NCI-H2196 (cell line): ENCODE measurements around the gene TLR8.

ENCODE experiments used
- DNase-seq: peaks from one replicate; lab custom pipeline; 2025; ENCODE audit not compliant: unreplicated experiment; lab: John Stamatoyannopoulos, UW

TLR8 gene

DNA sequence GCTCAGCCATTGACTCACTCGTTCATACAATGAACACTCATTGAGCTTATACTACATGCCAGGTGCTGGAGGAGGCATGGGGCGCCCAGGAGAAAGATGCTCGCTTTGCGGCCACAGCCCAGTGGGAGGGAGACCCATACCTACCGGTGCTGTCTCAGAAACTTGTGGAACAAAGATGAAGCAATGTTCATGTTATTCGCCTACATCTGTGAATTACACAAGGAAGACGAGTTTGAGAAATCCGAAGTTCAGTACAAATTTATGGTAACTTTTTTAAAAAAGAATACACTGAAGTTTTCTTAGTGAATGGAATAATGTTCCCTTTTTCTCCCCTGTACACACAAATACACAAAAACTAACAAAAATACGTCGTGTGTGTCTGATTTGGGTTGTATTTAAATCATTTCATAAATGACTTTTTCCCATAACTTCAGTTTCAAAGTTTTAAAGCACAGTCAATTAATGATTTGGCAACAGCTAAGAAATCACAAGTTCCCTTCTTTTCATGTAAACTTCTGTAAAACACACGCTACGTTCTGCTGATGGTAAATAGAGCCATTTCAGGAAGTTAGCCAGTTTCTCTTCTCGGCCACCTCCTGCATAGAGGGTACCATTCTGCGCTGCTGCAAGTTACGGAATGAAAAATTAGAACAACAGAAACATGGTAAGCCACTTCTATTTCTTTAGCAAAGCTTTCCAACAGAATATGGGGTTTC is at the start of gene TLR8:
Gene TLR8, plus strand, starts transcription at position 575 of the 716 bp plus-strand sequence. Its CDS starts 87 bp downstream, at position 662.
- no peak for DNase-seq

DNA sequence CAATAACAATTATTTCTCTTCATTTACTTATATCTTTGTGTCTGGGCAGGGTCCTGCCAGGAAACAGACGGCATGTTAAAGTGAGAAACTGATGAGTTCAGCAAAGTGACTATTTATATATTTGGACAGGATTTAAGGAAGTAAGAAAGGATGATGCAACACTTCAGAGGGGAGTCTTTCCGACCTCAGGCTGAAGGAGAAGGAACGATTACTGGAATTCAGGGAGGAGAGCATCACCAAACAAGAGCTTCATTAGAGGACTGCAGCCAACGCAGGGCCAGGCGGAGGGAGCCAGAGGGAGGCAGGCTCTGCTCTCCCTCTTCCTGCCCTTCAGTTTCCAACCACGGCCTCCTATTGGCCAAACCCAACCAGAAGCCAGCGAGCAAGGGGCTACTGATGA is 41.1 kb upstream of the TLR8 start:
- DNase-seq = no peak

DNA sequence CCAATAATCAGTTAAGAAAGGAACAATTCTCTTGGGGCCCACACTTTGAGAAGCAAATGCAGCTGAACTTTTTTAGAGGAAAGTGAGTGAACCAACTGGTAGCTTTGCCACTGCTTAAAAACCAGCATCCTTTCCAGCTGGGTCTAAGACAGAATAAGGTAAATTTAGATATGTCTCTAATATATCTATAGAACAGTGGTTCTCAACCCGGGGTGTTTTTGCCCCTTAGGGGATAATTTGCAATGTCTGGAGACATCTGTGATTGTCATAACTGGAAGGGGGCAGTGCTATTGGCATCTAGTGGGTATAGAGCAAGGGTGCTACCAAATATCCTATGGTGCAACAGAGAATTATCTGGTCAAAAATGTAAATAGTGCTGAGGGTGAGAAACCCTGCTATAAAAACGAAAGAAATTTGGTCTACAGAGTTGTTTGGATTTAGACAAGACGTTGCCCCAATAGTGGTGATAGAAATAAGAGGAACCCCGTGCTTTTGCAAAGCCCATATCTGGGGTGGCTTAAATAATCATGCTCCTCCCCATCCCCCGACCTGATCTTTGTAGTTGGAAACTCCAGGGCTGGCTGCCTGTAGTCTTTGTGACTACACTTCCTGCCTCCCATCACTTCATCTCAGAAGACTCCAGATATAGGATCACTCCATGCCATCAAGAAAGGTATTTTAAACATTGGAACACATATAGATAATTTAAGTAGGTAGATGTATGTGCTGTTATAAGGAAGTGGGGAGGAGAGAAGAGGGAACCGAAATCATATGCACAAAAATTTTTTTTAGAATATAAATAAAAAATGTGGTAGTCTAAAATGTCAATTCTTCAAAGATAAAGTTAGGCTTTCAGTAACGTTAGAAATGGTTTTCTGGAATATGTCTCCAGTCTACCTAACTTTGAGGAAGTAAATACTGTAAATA is 39.7 kb upstream of the TLR8 start, which contains the start of gene TLR7:
Gene TLR7, plus strand, starts transcription at position 622 of the 927 bp plus-strand sequence. CDS start 507 bp downstream, outside the sequence.
- no peak for DNase-seq

DNA sequence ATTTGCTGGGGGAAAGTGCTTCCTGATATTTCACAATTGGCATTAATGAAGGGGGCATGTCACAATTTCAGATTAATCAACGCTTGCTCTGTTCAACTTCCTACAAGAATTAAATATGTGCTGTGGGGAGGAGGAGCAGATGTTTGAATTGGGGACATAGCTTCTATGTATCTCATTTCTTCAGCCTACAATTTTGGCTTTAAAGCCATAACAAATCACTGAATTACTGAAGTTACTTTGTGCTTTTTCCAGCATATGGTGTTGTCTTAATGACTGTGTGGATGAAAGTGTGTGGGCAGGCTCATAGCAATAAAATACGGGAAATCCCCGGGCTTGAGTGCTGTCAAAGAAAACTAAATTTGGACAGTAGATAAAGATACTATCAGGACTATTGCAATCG is 38.7 kb upstream of the TLR8 start:
- DNase-seq = no peak

DNA sequence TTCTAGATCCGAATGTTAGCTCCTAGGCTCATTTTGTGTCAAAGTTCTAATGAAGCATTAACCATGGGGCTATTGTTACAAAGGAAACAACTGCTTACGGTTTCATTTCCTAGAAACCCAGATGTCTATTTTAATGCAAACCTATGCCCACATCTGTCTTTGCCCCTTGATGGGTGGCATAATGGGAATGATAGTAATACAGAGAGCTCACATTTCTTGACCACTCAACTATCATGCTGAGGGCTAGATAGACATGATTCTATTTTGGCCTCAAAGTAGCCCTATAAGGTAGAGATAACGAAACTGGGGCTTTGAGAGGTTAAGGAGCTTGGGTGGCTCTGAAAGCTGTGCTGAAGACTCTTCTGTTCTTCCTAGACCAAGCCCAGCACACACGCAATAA is 37.7 kb upstream of the TLR8 start:
- DNase-seq = no peak

DNA sequence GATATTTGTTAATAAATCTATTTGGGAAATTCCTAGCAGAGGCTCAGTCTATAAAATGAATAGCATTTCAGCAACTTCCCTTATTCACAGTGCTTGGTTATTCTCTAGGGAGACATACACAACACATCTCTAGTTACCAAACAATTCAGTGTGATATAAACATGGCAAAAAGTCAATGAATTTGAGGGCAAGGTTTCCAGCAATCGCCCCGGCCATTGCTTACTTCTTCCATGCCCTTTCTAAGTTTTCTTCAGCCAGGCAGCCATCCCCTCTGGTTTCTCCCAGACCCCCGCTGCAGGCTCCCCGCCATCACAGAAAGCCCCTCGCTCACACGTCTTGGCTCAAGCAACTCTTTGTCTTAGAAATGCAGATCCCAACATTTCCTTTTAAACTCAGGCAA is 35.2 kb upstream of the TLR8 start:
- DNase-seq = no peak

DNA sequence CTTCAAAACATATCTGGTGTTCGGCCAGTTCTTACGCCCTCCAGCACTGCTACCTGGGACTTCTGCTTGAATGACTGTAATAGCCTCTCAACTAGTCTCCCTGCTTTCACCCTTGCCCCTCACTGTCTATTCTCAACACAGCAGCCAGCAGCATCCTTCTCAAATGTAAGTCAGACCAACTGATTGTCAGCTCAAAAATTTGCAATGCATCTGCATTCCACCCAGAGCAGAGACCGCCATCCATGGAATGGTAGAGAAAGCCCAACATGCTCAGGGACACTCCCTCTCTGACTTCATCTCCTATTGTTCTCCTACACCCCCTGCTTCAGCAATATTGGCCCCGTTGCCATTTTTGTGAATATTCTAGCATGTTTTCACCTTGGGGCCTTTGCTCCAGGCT is 33.7 kb upstream of the TLR8 start:
- DNase-seq = no peak

DNA sequence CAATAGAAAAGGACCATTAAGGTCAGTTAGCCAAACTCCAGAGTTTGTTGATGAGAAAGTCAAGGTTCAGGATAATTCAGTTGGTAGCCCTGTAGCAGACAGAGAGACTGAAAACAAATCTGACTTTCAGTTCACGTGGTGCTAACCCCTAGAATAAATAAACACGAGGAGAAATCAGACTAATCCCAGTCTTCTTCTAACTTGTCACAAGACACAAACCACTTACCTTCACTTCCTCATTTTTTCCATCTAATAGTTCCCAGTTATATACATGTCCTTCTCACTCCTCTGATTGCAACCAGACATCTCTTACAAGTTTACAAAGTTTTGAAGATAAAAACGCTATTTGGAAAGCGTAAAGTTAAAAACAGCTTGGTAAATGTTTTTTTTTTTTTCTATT is 31.8 kb upstream of the TLR8 start:
- DNase-seq = no peak

DNA sequence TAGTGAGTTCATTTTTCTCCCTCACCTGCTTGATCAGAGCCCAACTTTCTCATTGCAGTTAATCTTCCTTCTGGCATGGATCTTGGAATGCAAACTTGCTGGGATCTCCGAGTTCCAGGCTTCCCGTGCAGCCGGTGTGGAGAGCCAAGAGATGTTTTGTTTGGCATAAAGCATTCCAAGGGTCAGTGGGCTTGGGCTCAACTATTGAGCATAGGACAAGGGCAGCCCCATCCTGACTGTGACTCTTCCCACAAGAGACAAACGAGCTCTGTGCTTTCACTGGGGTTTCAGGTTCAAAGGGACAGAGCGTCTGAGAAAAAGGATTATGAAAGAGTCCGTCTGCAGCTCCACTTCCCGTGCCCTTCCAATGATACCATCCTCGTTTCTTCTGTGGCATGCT is 29.0 kb upstream of the TLR8 start:
- DNase-seq = no peak

DNA sequence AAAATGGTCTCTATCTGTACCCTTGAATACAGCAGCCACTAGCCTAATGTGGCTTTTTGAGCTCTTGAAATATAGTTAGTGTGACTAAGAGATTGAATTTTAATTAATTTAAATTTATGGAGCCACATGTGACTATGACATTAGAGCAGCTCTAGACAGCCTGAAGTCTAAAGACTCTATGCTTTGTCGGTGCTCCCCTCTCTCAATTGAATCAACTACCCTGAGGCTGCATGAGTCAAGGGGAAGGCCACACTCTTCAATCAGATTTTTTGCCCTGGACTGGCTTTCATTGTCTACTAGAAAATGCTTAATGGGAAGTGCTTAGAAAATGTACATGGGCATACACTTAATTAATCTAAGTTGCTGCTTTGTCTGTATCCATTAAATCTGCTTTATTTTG is 27.9 kb upstream of the TLR8 start:
- no peak for DNase-seq

DNA sequence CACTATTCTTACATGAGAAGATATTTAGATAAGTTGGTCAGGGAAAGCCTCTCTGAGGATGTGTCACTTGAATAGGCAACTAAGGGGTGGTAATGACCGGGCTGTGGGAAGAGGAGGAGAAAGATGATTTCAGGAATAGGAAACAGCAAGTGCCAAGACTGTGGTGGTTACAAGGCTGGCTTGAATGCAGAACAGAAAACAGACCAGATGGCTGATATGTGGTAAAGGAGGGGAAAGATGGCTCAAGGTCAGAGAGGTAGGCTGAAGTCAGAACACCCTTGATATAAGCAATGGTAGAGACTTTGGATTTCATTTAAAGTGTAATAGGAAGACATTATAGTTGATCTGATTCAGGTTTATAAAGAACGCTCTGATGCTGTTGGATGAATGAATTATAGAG is 24.5 kb upstream of the TLR8 start:
- DNase-seq = no peak

DNA sequence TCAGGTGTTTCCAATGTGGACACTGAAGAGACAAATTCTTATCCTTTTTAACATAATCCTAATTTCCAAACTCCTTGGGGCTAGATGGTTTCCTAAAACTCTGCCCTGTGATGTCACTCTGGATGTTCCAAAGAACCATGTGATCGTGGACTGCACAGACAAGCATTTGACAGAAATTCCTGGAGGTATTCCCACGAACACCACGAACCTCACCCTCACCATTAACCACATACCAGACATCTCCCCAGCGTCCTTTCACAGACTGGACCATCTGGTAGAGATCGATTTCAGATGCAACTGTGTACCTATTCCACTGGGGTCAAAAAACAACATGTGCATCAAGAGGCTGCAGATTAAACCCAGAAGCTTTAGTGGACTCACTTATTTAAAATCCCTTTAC is 20.9 kb upstream of the TLR8 start:
- no peak for DNase-seq

DNA sequence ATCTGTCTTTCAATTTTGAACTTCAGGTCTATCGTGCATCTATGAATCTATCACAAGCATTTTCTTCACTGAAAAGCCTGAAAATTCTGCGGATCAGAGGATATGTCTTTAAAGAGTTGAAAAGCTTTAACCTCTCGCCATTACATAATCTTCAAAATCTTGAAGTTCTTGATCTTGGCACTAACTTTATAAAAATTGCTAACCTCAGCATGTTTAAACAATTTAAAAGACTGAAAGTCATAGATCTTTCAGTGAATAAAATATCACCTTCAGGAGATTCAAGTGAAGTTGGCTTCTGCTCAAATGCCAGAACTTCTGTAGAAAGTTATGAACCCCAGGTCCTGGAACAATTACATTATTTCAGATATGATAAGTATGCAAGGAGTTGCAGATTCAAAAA is 19.9 kb upstream of the TLR8 start:
- DNase-seq = no peak

DNA sequence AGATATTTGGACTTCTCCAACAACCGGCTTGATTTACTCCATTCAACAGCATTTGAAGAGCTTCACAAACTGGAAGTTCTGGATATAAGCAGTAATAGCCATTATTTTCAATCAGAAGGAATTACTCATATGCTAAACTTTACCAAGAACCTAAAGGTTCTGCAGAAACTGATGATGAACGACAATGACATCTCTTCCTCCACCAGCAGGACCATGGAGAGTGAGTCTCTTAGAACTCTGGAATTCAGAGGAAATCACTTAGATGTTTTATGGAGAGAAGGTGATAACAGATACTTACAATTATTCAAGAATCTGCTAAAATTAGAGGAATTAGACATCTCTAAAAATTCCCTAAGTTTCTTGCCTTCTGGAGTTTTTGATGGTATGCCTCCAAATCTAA is 19.3 kb upstream of the TLR8 start:
- no peak for DNase-seq

DNA sequence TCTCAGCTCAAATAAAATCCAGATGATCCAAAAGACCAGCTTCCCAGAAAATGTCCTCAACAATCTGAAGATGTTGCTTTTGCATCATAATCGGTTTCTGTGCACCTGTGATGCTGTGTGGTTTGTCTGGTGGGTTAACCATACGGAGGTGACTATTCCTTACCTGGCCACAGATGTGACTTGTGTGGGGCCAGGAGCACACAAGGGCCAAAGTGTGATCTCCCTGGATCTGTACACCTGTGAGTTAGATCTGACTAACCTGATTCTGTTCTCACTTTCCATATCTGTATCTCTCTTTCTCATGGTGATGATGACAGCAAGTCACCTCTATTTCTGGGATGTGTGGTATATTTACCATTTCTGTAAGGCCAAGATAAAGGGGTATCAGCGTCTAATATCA is 18.7 kb upstream of the TLR8 start:
- DNase-seq = no peak

DNA sequence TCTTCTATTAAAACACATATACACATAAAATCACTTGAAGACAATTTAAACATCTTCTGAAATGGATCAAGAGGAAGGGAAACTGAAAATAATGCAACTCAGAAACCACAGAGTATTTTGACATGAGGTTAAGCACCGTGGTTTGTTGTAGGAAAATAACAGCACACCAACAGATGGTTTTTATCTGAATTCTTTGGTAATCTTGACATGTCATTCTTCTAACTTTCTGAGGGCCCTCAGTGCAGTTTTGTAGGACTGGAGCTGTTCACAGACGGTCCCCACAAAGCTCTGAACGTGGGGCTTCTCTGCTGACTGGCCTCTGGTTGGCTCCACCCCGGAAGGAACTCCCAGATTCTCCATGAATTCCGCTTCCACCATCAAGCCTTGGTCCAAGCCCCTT is 16.0 kb upstream of the TLR8 start:
- DNase-seq = no peak

DNA sequence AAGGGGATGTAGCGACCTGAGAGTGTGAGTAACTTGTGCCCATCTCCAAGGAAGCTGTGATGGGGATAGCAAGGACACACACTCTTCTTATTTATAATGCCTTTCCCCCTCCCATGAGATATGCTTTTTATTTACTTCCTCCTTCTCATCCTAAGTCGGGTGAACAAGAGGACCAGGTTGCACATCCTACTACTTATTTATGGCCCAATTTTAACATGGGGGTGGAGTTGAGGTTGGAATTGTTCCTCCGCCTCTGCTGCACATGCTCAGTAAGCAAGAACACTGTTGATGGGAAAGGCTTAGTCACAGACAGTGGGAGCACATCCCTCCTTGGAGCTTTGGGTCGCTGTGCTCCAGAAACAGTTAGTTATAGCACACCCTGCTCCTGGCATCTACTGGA is 15.2 kb upstream of the TLR8 start:
- DNase-seq = no peak

DNA sequence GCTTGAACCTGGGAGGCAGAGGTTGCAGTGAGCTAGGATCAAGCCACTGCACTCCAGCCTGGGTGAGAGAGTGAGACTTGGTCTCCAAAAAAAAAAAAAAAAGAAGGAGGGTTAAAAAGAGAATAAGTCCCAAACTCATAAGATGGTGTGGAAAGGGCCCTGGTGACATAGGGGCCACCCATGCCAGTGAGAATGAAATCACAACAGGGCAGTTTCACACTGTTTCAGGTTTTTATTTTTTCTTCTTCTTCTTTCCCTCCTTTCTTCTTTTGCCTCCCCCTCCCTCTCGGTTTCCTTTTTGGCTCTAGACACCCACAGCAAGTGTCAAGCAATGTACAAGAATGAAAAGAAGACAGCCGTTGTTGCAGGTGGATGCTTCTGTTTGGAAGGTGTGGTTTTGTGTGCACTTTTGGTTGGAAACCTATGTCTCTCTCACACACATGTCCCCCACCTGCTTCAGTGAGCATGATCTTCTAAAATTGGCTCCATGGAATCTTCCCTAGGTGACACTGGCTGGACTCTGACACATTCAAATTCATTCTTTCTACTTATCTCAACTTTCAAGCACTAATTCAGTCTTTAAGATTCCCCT is 14.4 kb upstream of the TLR8 start:
- DNase-seq = no peak

DNA sequence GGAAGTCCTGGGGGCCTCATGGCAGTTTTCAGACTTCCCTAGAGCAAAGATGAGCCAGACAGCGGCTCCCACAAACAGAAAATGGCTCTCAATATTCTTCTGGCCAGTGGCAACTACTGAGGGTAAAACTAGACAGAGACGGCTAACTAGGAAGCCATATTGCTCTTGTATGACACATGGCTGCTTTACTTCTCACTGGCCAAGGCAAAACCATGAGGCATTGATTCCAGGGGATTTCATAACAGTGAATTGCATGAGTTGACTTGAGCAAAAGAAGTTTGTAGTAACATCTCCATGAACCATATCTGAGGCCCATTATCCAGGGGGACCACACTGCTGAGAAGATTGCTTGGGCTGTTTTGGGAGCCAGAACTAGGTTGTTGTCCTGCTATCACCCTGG is 13.7 kb upstream of the TLR8 start:
- no peak for DNase-seq

DNA sequence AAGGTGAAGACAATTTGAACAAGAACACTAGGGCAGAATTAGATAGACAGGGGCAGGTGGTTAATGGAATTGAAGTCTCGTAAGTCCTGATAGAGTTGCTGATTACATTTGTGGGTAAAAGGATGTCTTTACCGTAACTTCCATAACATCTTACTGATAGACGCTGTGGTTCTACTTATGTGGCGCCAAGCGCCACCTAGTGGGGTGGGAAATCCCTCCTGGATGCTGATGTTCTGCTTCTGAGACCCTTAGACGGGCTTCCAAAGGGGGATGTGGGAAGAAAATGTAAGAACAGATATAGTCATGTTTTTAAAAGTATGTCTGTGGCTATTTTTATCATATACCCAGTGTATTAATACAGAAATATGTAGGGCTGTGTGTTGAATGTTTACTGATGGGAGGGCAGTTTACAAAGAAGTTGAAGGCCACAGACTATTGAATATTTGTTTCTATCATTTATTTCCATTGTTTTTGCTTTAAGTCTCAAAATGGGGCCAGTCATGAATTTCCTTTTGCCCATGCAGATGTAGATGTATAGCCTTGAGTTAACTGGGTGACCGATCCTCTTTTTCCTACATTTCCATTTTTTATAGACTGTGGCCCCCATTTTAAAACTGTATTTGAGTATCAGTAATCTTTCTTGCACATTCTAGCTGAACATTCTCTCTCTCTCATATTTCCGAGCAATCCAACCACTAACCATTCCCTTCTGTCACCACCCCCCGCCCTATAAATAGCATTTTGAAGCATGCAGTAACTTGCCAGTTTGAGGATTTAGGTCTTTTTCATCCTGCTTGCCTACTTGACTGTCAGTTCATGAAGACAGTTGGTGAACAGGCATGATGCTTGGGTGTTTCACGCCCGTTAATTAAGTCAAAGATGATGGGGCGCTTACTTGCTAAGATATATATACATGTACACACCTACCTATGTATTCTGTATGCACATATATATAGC is 12.1 kb upstream of the TLR8 start:
- no peak for DNase-seq

DNA sequence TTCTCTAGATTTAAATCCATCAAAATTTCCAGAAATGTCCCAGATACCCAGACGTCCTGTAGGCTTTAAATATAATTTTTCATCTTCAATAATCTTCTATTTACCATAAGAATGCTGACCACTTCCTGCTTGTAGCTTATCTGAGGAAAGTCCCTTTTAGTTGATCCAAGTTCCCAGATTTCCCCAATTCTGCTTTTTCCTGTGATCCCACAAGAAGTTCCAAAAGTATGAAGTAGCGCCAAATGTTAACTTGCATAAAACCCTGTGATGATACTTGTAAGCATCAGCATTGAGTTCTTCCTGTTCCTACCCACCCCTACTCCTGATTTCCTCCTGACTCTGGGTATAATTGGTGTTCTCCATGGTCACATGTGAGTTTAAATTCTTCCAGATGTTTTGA is 10.6 kb upstream of the TLR8 start:
- no peak for DNase-seq
